ENCODE results near the gene GRID2IP.

GRCh38 chr7:6526997-6527378, 24.3 kb downstream of the GRID2IP start:
- TF ChIP-seq CTCF (IDR thresholded peaks at IDR 0.05), result no peak
- no peak for TF ChIP-seq POLR2AphosphoS5 (IDR thresholded peaks at IDR 0.05)
- TF ChIP-seq POLR2A (IDR thresholded peaks at IDR 0.05), result no peak

Data from prostate gland (tissue), 2 donors.